Esophagus muscularis mucosa (tissue), 4 donors: ENCODE results near the gene SMTNL1. TPM values are rescaled to one million over a fixed set of nuclear protein-coding genes. Genes with fewer than 3 reads are reported as not detected.
A peak's percentile ranks its signal among the peaks of the same experiment; 100 is the strongest.

Experiments used
- DNase-seq: peaks from one replicate; pipeline ENCODE4 v3.0.0-alpha.2; 2017; ENCODE audit errors: extremely low spot score
- H3K27ac ChIP-seq, 4 donors: fragments of 200-600 bp; sonication (generic); replicated peaks in 1 of 4; 1 replicate in 3 of 4; 2 replicates in 1 of 4; pipeline ENCODE4 v1.5.1; 2016 to 2019; ENCODE audit warnings: mild to moderate bottlenecking in 1 of 4
- H3K27me3 ChIP-seq, 4 donors: fragments of 200-600 bp; sonication (generic); one replicate each; pipeline versions ENCODE4 v1.5.1 to v1.6.0; 2016 to 2019
- H3K36me3 ChIP-seq, 4 donors: fragments of 200-600 bp; sonication (generic); one replicate each; pipeline ENCODE4 v1.5.1; 2016 to 2019
- H3K4me1 ChIP-seq, 4 donors: fragments of 200-600 bp; sonication (generic); one replicate each; pipeline ENCODE4 v1.5.1; 2016 to 2019
- H3K4me3 ChIP-seq, 4 donors: fragments of 200-600 bp; sonication (generic); 1 replicate in 2 of 4; 2 replicates in 2 of 4; pipeline ENCODE4 v1.5.1; 2016 to 2019; ENCODE audit warnings: mild to moderate bottlenecking in 4 of 4, moderate library complexity in 1 of 4
- H3K9me3 ChIP-seq, 4 donors: fragments of 200-600 bp; sonication (generic); 1 replicate in 3 of 4; 2 replicates in 1 of 4; pipeline ENCODE4 v1.5.1; 2016 to 2019
- EP300 ChIP-seq: sonication (generic); formaldehyde crosslinking; IDR thresholded peaks from one replicate; pipeline ENCODE4 v1.6.1; 2017; ENCODE audit warnings: antibody characterized with exemption
- POLR2A ChIP-seq: fragments of 450-650 bp; IDR thresholded peaks from one replicate; pipeline ENCODE4 v1.6.1; 2017; ENCODE audit warnings: antibody characterized with exemption, moderate library complexity, mild to moderate bottlenecking, low read depth
- POLR2AphosphoS5 ChIP-seq, 2 donors: sonication (generic); formaldehyde crosslinking; IDR thresholded peaks; one replicate each; pipeline ENCODE4 v1.6.1; 2017; ENCODE audit warnings: antibody characterized with exemption in 2 of 2
- WGBS: methylation state at CpG from one replicate; pipeline ENCODE4 v1.1.5; 2018; 5-methylcytosine and 5-hydroxymethylcytosine counted together
- intact Hi-C: fragments of 100-400 bp; cut with DNase I; formaldehyde crosslinking; loops from one replicate; pipeline ENCODE4 v1.15.1; 2023
- total RNA-seq, 4 donors: library from RNA; depleted of rRNA; stranded (reverse); fragments of >200 nt; gene quantifications; one replicate each; pipeline versions ENCODE4 v1.1.0 to v1.2.1, GENCODE V29; 2016
- TF ChIP-seq, protein P1 (sequence below), 3 experiments: fragments of 200-600 bp in 2 of 3; fragments of 450-650 bp in 1 of 3; sonication (generic) in 2 of 3; IDR thresholded peaks; one replicate each; pipeline ENCODE4 v1.5.1; 2017 to 2019; ENCODE audit warnings: antibody characterized with exemption in 3 of 3, mild to moderate bottlenecking in 2 of 3, moderate library complexity in 1 of 3

SMTNL1 gene
- total RNA-seq, 4 donors from 2014 or later = not detected

- no peak for DNase-seq
- Histone ChIP-seq H3K9me3 (no peaks in the 10 kb centered on the region), H3K27me3 (no peaks in the 10 kb centered on the region), H3K4me3 (peak within 1 kb of the TSS; percentile 70 to 97 (median 90)), H3K36me3 (peaks cover 0 to 2% (median 0%) of the 10 kb centered on the region in 4 donors), H3K4me1 (peaks cover 17 to 45% (median 35%) of the 10 kb centered on the region in 4 donors), H3K27ac (peak within 1 kb of the TSS; percentile 82 to 89 (median 85))
- TF ChIP-seq EP300 = no peak
- TF ChIP-seq POLR2AphosphoS5 (IDR thresholded peaks at IDR 0.05) = peak in 1 of 2 donors; percentile 52
- TF ChIP-seq, protein P1, sequence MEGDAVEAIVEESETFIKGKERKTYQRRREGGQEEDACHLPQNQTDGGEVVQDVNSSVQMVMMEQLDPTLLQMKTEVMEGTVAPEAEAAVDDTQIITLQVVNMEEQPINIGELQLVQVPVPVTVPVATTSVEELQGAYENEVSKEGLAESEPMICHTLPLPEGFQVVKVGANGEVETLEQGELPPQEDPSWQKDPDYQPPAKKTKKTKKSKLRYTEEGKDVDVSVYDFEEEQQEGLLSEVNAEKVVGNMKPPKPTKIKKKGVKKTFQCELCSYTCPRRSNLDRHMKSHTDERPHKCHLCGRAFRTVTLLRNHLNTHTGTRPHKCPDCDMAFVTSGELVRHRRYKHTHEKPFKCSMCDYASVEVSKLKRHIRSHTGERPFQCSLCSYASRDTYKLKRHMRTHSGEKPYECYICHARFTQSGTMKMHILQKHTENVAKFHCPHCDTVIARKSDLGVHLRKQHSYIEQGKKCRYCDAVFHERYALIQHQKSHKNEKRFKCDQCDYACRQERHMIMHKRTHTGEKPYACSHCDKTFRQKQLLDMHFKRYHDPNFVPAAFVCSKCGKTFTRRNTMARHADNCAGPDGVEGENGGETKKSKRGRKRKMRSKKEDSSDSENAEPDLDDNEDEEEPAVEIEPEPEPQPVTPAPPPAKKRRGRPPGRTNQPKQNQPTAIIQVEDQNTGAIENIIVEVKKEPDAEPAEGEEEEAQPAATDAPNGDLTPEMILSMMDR (IDR thresholded peaks at IDR 0.05) = peak in 1 of 3 experiments; percentile 89
- WGBS = 0% methylated on average over 23 of the region's 92 CpGs
- intact Hi-C loops = loop anchor here (1.0 to 10.0 kb wide), 3 partner anchors 21 to 227 kb away; no protein-coding TSS in a partner anchor
Observed at GRCh38 chr11:57567515-57568329, 30.3 kb downstream of the SMTNL1 start, which contains the start of gene UBE2L6. Gene UBE2L6, minus strand, starts transcription at chr11:57567672. Its CDS starts 61 bp downstream, at chr11:57567611.

- Histone ChIP-seq H3K36me3 (no peaks in the 10 kb centered on the region), H3K4me3 (peak overlapping the region; percentile 70 to 97 (median 90)), H3K4me1 (peaks cover 17 to 45% (median 35%) of the 10 kb centered on the region in 4 donors), H3K27ac (peak overlapping the region; percentile 82 to 89 (median 85)), H3K27me3 (no peaks in the 10 kb centered on the region), H3K9me3 (no peaks in the 10 kb centered on the region)
- DNase-seq = peak; percentile 96
- TF ChIP-seq EP300 = no peak
- no peak for TF ChIP-seq POLR2A
- TF ChIP-seq, protein P1 (IDR thresholded peaks at IDR 0.05) = peak in 2 of 3 experiments; percentile 83 to 85
- peak in 1 of 2 donors; percentile 51 for TF ChIP-seq POLR2AphosphoS5 (IDR thresholded peaks at IDR 0.05)
- 32% methylated on average over 6 of the region's 6 CpGs for WGBS
- intact Hi-C loops = loop anchor here (1.0 to 10.0 kb wide), 3 partner anchors 20 to 226 kb away; no protein-coding TSS in a partner anchor
Observed at GRCh38 chr11:57568330-57568766, 31.0 kb downstream of the SMTNL1 start.

DNA sequence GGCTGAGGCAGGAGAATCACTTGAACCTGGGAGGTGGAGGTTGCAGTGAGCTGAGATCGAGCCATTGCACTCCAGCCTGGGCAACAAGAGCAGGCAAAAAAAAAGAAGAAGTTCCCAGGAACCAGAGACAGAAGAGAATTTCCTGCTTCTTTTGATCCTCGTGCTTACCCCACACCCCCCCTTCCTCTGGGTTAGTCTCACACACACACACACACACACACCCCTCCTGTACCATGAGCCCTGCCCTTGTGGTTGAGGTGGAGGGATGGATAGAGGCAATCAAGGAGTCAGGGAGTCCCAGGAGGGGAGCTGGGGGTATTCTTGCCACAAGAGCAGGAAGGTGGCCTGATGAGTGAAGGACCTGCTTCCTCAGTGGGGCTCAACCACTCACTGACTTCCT is 34.2 kb downstream of the SMTNL1 start:
- TF ChIP-seq POLR2AphosphoS5 (IDR thresholded peaks at IDR 0.05) (no peak), POLR2A (no peak), EP300 (no peak)
- TF ChIP-seq, protein P1 (IDR thresholded peaks at IDR 0.05) = no peak
- intact Hi-C loops = no loop called here
- no peaks in the 10 kb centered on the region for H3K27me3 ChIP-seq
- no peak overlapping the region for H3K4me3 ChIP-seq
- WGBS = 78% methylated on average over 2 of the region's 2 CpGs
- H3K9me3 ChIP-seq = no peaks in the 10 kb centered on the region
- H3K27ac ChIP-seq = no peak overlapping the region
- H3K4me1 ChIP-seq = peaks cover 9 to 27% (median 19%) of the 10 kb centered on the region in 4 donors
- H3K36me3 ChIP-seq = no peaks in the 10 kb centered on the region
- DNase-seq = no peak

GRCh38 chr11:57574061-57574460 is 36.7 kb downstream of the SMTNL1 start:
- no peak overlapping the region for H3K27ac ChIP-seq
- H3K4me3 ChIP-seq = no peak overlapping the region
- no peaks in the 10 kb centered on the region for H3K27me3 ChIP-seq
- intact Hi-C loops = no loop called here
- H3K9me3 ChIP-seq = no peaks in the 10 kb centered on the region
- TF ChIP-seq POLR2AphosphoS5 (IDR thresholded peaks at IDR 0.05) (no peak), EP300 (no peak), POLR2A (no peak)
- TF ChIP-seq, protein P1 (IDR thresholded peaks at IDR 0.05) = no peak
- H3K4me1 ChIP-seq = peaks cover 0 to 8% (median 5%) of the 10 kb centered on the region in 4 donors
- no peaks in the 10 kb centered on the region for H3K36me3 ChIP-seq
- WGBS = 69% methylated on average over 3 of the region's 4 CpGs
- DNase-seq = no peak
